22Rv1 (cell line): ENCODE data around the gene CYP1A1.

Experiments used
- CTCF ChIP-seq: fragments of 450-650 bp; IDR thresholded peaks from 2 replicates; pipeline ENCODE4 v1.5.1; 2017; ENCODE audit warnings: mild to moderate bottlenecking
- ZFX ChIP-seq: fragments of 450-650 bp; IDR thresholded peaks from 2 replicates; pipeline ENCODE4 v1.6.1; 2017; ENCODE audit warnings: antibody characterized with exemption, borderline replicate concordance

- TF ChIP-seq CTCF (peak; percentile 82), ZFX (no peak)
Observed at GRCh38 chr15:74768771-74769342, 43.5 kb upstream of the CYP1A1 start.
